HG03060 (cell line): ENCODE data around the gene INO80E.

Source experiments
- ATAC-seq: cut with Tn5 transposase; IDR thresholded peaks from one replicate; pipeline ENCODE4 v1.9.1; 2021; ENCODE audit warnings: low read depth, moderate number of reproducible peaks; ENCODE audit not compliant: unreplicated experiment

Gene INO80E

DNA sequence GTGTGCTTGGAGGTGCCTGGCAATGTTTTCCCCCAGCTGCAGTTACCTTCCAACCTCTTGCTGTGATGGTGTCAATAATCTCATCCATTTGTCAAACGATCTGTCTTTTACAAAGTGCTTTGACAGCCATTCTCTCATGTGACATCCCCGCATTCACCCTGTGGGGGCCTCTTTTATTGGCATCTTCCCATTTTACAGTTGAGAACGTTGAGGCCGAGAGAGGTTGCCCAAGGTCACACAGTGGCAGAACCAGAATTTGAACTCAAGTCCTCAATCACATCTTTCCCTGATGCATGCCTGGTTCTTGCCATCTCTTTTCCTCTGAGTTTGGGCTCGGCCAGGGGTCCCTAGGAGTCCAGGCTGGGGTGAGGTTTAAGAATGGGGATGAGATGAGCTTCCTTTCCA, 20.9 kb upstream of the INO80E start:
- no peak for ATAC-seq

DNA sequence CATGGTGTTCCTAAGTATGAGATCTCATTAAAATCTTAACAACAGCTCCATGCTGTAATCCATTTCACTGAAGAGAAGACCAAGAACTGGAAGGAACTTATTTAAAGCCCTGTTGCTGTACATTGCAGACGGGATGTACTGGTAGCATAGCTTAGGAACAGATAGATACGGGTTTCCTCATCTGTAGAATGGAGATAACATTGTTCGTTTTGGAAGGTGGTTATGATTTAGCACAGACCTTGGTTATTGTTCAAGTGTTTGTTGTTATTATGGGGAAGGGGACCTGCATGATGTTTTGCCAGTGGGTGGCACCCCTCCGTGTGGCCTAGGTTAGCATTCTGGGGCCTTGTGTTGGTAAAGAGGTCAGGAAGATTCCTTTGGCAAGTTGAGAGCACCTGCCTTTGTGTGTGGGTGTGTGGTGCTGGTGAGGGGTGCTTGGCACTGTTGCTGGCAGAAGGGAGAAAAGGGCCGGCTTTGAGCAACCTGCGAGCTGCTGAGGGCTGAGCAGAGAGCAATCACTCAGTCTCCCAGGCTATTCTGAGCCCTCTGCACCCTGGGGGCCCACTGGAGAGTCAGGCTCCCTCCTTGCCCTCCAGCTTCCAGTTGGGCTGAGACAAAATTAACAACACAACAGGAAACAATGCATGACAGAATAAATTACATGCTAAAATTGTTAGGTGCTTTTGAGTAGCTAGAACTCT, 20.1 kb upstream of the INO80E start:
- no peak for ATAC-seq

DNA sequence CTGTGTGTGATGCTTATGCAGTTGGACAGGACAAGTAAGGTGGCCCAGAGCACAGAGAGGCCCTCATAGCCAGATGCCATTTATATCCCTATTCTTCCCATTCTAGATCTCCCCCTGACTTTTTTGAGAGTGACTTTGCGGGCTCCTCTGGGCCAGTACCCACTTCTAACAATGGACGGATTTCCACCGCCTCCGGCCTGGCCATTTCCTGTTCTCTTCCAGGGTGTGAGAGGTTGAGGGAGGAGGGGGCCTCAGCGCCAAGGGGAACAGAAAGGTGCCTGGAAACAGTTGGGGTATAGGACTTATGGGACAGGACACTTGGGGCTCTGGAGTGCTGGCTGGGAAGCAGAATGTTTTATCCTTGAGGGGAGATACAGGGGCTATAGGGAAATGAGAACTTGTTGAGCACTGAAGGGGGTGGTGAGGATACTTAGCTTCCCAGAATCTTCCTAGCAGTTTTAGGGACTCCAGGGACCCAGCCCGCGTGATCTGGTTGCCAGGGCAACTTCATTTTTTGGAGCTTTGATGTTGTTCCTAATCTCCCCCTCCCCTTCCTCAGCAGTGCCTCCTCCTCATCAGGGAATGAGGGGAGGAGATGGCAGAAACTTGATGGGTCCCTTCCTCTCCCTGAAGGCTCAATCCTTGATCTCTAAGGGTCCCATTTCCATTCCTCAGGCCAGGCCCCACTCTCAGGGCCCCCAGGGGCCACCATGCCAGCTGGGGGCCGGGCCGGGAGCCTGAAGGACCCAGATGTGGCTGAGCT, 18.8 kb upstream of the INO80E start:
- no peak for ATAC-seq

DNA sequence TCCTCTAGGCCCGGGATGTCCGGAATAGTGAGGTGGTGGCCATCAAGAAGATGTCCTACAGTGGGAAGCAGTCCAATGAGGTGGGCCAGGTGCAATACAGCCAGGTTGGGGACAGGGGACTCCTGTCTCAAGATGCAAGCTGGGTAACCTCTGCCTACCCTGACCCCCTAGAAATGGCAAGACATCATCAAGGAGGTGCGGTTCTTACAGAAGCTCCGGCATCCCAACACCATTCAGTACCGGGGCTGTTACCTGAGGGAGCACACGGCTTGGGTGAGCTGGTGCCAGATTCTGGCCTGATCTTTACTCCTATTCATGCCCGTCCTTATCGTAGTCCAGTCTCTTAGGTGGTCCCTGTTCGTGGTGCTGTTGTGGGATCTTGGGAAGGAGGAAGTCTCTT, 18.0 kb upstream of the INO80E start:
- ATAC-seq, result no peak

DNA sequence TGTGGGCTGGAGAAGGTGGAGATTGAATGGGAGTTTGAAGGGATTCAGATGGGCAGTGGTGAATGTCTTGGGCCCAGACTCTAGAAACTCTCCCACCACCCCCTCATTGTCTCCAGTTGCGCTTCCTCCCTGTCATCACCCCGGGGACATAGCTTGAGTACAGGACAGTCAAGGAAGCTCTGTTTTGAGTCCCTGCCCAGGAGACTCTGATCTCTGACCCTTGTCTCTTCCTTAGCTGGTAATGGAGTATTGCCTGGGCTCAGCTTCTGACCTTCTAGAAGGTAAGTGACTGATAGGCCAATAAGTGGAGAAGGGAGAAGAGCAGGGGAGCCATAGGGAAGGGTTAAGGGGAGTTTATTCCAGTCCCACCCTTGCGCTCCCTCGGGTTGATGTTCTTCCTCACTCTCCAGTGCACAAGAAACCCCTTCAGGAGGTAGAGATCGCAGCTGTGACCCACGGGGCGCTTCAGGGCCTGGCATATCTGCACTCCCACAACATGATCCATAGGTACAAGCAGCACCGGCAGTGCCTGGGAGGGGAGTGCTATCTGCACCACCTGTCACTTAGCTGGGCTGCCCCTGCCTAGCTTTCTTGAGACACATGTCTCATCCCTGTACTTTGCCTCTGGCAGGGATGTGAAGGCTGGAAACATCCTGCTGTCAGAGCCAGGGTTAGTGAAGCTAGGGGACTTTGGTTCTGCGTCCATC, 17.3 kb upstream of the INO80E start:
- no peak for ATAC-seq

DNA sequence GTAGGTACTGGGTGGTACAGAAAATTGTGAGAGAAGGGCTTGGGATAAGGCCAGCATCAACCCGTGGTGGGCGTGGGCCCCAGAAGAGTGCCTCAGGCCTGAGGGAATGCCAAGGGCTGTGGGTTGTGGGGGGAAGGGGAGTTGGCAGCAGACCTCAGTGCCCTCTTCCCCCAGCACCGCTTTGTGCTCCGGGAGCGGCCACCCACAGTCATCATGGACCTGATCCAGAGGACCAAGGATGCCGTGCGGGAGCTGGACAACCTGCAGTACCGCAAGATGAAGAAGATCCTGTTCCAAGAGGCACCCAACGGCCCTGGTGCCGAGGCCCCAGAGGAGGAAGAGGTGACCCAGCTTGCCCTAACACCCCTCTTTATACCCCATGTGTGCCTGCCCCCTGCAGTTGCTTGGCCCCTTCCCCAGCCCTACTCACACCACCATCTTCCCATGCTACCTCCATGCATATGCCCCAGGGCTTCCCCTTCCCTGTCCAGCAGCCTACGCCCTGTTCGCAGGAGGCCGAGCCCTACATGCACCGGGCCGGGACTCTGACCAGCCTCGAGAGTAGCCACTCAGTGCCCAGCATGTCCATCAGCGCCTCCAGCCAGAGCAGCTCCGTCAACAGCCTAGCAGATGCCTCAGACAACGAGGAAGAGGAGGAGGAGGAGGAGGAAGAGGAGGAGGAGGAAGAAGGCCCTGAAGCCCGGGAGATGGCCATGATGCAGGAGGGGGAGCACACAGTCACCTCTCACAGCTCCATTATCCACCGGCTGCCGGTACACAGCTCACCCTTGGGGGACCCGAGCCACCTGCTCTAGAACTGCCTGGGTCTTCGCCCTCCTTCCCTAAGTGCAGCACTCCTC, 13.3 kb upstream of the INO80E start:
- ATAC-seq, result no peak

DNA sequence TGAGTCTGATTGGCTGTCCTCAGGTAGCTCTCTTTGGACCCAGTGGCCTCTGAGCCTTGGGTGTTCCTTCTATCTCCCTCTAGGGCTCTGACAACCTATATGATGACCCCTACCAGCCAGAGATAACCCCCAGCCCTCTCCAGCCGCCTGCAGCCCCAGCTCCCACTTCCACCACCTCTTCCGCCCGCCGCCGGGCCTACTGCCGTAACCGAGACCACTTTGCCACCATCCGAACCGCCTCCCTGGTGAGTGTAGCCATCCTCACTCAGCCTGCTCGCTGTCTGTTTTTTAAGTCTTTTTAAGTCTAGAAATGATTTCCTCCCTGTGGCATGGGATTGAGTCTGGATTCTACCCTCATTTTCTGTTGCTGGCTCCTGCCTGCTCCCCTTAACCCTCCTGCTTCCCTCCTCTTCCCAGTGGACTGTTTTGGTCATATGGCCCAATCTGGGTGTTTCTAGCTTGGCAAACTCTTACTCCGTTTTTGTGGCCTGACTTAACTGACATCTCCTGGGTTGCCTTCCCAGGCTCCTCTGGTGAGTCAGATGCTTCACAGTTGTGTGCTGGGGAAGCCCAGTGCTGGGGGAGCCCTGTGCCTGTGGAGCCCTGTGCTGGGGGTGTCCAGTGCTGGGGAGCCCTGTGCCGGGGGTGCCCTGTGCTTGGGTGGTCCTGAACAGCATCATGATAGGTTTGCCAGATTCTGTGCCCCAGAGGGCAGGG, 12.5 kb upstream of the INO80E start:
- no peak for ATAC-seq

DNA sequence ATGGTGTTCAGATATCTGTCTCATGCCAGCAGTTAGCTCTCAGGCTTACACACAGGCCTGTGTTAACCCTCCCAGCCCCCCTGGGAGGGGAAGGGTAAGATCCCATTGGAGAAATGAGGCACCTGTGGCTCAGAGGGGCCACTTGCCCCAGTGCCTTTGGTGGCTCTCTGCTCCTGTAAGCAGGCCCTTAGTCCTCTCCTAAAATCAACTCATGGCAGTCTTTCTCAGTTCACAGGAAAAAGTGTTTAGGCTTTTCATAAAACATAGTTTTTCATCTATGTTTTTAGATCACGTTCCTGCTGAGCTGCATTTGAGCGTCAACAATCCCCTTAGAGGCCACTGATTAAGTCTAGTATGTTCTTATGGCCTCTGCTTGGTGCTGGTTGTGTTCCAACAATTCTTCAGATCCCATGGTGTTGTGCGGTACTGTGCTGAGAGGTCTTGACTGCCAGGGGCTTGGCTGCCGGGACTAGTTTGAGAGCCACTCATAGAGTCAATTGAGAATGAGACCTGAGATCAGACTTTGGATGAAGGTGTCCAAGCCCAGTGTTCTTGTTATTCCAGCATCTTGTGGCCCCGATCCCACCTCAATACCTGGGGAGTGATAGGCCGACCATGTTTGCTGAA, 11.8 kb upstream of the INO80E start:
- no peak for ATAC-seq

DNA sequence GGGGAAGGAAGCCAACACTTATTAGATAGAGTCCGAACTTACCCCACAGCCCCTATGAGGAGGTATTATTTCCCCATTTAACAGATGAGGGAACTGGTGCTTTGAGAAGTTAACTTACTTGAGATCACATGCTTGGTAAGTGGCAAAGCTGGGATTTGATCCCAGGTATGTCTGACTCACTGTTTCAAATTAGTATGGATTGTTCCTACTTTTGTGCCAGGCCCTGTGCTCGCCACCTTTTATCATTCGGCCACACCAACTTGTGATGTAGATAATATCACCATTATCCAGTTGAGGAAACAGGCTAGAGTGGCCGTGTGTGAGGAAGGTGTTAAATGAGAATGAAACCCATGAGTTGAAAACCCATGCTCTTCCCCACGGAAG, 11.3 kb upstream of the INO80E start:
- no peak for ATAC-seq

DNA sequence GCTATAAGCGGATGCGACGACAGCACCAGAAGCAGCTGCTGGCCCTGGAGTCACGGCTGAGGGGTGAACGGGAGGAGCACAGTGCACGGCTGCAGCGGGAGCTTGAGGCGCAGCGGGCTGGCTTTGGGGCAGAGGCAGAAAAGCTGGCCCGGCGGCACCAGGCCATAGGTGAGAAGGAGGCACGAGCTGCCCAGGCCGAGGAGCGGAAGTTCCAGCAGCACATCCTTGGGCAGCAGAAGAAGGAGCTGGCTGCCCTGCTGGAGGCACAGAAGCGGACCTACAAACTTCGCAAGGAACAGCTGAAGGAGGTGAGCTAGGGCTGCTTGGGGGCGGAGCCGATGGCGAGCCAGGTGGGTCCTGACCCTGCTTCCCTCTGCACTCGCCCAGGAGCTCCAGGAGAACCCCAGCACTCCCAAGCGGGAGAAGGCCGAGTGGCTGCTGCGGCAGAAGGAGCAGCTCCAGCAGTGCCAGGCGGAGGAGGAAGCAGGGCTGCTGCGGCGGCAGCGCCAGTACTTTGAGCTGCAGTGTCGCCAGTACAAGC, 10.7 kb upstream of the INO80E start:
- no peak for ATAC-seq

DNA sequence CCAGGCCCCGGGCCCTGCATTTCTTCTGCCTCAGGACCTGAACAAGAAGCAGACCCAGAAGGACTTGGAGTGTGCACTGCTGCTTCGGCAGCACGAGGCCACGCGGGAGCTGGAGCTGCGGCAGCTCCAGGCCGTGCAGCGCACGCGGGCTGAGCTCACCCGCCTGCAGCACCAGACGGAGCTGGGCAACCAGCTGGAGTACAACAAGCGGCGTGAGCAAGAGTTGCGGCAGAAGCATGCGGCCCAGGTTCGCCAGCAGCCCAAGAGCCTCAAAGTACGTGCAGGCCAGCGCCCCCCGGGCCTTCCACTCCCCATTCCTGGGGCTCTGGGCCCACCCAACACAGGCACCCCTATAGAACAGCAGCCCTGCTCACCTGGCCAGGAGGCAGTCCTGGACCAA, 9.8 kb upstream of the INO80E start:
- ATAC-seq, result no peak

DNA sequence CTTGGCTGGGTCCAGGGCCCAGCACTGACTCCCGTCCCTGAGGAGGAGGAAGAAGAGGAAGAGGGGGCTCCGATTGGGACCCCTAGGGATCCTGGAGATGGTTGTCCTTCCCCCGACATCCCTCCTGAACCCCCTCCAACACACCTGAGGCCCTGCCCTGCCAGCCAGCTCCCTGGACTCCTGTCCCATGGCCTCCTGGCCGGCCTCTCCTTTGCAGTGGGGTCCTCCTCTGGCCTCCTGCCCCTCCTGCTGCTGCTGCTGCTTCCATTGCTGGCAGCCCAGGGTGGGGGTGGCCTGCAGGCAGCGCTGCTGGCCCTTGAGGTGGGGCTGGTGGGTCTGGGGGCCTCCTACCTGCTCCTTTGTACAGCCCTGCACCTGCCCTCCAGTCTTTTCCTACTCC, 9.1 kb upstream of the INO80E start:
- ATAC-seq, result no peak

DNA sequence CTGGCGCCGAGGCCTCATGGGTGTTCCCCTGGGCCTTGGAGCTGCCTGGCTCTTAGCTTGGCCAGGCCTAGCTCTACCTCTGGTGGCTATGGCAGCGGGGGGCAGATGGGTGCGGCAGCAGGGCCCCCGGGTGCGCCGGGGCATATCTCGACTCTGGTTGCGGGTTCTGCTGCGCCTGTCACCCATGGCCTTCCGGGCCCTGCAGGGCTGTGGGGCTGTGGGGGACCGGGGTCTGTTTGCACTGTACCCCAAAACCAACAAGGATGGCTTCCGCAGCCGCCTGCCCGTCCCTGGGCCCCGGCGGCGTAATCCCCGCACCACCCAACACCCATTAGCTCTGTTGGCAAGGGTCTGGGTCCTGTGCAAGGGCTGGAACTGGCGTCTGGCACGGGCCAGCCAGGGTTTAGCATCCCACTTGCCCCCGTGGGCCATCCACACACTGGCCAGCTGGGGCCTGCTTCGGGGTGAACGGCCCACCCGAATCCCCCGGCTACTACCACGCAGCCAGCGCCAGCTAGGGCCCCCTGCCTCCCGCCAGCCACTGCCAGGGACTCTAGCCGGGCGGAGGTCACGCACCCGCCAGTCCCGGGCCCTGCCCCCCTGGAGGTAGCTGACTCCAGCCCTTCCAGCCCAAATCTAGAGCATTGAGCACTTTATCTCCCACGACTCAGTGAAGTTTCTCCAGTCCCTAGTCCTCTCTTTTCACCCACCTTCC, 8.5 kb upstream of the INO80E start:
- no peak for ATAC-seq

DNA sequence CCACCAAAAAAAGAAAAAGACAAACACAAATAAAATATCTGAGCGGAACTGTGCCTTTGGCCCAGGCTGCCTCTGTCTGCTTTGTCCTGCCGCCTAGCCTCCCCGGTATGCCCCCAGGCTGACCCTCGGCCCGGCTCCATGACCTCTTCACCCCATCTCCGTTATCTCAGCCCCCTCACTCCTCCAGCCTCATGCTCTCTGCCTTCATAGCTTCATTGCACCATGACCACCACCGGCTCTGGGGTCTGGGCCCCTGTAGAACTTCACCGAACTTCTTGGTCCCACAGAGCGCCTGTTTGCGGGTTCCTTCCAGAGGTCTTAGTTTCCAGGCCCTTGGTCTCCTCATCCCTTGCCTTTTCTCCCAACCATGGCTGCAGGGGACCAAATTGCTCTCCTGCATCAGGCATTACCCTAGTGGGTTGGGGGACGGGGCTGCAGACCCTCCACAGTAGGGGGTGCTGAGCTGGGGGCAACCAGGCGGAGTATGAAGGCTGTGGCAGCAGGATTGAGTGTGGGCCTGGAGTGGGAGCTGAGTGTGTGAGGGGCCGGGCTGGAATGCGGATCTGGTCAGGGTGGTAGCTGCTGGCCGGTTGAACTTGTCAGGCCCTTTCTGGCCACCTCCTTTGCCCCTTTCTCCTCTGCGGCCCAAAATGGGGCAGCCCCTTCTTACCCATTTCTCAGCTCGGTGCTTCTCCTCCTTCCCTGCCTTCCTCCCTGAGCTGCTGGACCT, 7.5 kb upstream of the INO80E start:
- ATAC-seq, result no peak

DNA sequence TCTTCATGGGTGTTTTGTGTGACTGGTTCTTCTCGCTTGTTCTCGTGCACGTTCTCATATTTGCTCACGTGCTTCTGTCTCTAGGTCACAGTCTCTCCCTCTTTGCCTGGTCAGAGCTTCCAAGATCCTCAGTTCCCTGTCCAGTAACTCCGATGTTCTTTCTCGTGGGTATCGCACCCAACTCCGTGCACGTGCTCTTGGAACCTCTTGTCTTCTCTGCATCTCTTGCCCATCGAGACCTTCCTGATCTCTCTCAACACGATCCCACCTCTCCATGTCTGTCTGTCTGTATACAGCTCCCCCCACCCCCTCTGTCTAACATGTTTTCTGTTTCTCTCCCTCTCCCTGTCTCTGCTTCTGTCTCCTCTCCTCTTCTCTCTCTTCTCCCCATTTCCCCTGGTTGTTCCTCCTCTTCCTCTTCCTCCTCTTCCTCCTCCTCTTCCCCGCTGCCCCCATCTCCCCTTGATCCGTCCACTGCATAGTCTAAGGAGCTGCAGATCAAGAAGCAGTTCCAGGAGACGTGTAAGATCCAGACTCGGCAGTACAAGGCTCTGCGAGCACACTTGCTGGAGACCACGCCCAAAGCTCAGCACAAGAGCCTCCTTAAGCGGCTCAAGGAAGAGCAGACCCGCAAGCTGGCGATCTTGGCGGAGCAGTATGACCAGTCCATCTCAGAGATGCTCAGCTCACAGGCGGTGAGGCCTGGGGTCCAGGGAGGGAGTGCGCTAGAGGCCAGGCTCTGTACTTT, 6.8 kb upstream of the INO80E start:
- ATAC-seq, result no peak

DNA sequence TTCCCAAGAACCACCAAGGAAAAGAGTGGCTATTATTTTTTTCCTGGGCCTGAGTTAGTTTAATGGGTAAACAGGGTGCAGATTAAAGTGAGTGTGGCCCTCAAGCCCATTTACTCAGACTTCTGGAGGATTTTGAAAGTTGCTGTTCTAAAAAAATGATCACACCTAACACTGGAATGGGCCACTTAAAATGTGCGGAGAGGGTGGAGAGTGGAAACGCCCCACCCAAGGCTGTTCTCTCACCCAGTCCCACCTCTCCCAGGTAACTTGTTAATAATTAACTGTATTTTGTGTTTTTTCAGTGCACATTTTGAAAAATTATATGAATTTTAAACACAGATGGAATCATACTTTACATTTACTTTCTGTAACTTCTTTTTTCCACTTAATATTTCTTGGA, 6.0 kb upstream of the INO80E start:
- no peak for ATAC-seq

DNA sequence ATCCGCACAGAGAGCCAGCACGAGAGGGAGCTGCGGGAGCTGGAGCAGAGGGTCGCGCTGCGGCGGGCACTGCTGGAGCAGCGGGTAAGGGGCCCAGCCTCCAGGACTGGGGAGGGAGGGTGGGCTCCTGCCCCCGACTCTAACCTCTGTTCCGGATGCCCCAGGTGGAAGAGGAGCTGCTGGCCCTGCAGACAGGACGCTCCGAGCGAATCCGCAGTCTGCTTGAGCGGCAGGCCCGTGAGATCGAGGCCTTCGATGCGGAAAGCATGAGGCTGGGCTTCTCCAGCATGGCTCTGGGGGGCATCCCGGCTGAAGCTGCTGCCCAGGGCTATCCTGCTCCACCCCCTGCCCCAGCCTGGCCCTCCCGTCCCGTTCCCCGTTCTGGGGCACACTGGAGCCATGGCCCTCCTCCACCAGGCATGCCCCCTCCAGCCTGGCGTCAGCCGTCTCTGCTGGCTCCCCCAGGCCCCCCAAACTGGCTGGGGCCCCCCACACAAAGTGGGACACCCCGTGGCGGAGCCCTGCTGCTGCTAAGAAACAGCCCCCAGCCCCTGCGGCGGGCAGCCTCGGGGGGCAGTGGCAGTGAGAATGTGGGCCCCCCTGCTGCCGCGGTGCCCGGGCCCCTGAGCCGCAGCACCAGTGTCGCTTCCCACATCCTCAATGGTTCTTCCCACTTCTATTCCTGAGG, 5.0 kb upstream of the INO80E start:
- no peak for ATAC-seq
